Measurements from ENCODE around the gene CD300H. TPM values are rescaled to one million over a fixed set of nuclear protein-coding genes. Genes with fewer than 3 reads are reported as not detected.
A peak's percentile ranks its signal among the peaks of the same experiment; 100 is the strongest.

Gene CD300H
- total RNA-seq, 4 donors from 2014 or later, result not detected

DNA sequence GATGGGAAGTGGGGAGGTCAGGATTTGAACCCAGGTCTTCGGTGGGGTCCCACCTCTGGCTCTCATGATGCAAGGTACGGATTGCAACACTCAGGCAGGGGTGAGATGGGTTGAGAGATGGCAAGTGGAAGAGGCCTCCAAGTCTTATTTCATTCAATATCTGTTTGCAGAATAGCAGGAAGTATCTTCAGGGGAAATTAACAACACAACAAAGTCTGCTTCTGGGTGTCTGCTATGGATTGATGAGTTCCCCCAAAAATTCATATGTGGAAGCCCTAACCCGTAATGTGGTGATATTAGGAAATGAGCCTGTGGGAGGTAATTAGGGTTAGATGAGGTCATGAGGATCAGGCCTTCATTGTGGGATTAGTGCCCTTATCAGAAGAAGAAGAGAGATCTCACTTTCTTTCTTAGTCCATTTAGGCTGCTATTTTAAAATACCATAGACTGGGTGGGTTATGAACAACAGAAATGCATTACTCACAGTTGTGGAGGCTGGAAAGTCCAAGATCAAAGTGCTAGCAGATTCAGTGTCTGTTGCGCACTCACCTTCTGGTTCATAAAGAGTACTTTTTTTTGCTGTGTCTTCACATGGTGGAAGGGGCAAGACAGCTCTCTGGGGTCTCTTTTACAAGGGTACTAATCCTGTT lies 4.4 kb upstream of the CD300H start:
- intact Hi-C loops (cut with DNase I), result no loop called here
- WGBS, result 83% methylated on average over 4 of the region's 4 CpGs
- H3K4me1 ChIP-seq, result no peaks in the 10 kb centered on the region
- H3K4me3 ChIP-seq, result no peak overlapping the region
- no peak for DNase-seq (ENCODE audit: extremely low spot score)
- H3K9me3 ChIP-seq, result no peaks in the 10 kb centered on the region
- peaks cover 0 to 28% (median 0%) of the 10 kb centered on the region in 4 donors for H3K27me3 ChIP-seq
- no peaks in the 10 kb centered on the region for H3K36me3 ChIP-seq
- no peak overlapping the region for H3K27ac ChIP-seq (replicated peaks in 1 of 4)
- no peak for TF ChIP-seq EP300 (IDR thresholded peaks at IDR 0.05)
- TF ChIP-seq, protein P1, sequence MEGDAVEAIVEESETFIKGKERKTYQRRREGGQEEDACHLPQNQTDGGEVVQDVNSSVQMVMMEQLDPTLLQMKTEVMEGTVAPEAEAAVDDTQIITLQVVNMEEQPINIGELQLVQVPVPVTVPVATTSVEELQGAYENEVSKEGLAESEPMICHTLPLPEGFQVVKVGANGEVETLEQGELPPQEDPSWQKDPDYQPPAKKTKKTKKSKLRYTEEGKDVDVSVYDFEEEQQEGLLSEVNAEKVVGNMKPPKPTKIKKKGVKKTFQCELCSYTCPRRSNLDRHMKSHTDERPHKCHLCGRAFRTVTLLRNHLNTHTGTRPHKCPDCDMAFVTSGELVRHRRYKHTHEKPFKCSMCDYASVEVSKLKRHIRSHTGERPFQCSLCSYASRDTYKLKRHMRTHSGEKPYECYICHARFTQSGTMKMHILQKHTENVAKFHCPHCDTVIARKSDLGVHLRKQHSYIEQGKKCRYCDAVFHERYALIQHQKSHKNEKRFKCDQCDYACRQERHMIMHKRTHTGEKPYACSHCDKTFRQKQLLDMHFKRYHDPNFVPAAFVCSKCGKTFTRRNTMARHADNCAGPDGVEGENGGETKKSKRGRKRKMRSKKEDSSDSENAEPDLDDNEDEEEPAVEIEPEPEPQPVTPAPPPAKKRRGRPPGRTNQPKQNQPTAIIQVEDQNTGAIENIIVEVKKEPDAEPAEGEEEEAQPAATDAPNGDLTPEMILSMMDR (IDR thresholded peaks at IDR 0.05), result no peak
- no peak for TF ChIP-seq POLR2AphosphoS5 (IDR thresholded peaks at IDR 0.05)
- TF ChIP-seq POLR2A (IDR thresholded peaks at IDR 0.05; ENCODE audit: low read depth), result no peak

DNA sequence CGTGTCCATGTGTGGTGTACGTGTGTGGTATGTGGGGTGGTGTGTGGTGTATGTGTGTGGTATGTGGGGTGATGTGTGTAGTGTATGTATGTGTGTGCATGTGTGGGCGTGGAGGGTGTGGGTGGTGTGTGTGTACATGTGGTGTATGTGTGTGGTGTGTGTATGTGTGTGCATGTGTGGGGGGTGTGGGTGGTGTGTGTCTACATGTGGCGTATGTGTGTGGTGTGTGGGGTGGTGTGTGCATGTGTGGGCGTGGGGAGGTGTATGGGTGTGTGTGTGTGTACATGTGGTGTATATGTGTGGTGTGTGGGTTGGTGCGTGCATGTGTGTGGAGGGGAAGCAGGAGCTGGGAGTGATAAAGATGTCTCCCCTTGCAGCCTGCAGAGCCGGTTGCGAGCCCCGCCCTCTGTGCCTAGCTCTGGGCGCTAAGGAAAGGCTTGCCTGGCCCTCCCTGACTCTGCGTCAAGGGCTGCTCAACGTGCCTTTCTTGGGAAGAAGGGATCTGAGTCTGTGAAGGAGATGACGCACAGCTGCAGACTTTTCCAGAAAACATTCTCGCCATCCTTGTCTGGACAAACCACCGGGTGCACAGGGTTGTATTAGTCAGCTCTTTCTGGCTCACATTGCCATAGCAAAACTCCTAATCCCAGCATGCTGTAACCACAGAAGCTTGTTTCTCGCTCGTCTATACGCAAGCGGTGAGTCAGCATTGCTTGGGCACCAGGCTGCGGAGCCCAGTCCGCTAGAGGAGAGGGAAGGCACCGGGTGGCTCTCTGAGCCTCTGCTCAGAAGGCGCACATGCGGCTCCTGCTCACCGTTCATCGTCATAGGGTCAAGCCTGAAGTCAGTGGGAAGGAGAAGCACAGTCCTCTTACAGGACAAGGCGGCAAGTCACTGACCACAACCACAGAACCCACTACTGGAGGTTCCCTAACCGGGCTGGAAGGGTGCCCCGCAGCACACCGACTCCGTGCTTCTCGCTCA lies 2.0 kb upstream of the CD300H start:
- Histone ChIP-seq H3K36me3 (no peaks in the 10 kb centered on the region), H3K4me1 (no peaks in the 10 kb centered on the region), H3K4me3 (no peak overlapping the region), H3K27ac (replicated peaks in 1 of 4) (no peak overlapping the region), H3K9me3 (no peaks in the 10 kb centered on the region), H3K27me3 (peaks cover 0 to 48% (median 0%) of the 10 kb centered on the region in 4 donors)
- no peak for DNase-seq (ENCODE audit: extremely low spot score)
- intact Hi-C loops (cut with DNase I), result no loop called here
- TF ChIP-seq, protein P1 (IDR thresholded peaks at IDR 0.05), result no peak
- TF ChIP-seq POLR2A (IDR thresholded peaks at IDR 0.05; ENCODE audit: low read depth) (no peak), POLR2AphosphoS5 (IDR thresholded peaks at IDR 0.05) (no peak), EP300 (IDR thresholded peaks at IDR 0.05) (no peak)
- WGBS, result 74% methylated on average over 26 of the region's 32 CpGs

DNA sequence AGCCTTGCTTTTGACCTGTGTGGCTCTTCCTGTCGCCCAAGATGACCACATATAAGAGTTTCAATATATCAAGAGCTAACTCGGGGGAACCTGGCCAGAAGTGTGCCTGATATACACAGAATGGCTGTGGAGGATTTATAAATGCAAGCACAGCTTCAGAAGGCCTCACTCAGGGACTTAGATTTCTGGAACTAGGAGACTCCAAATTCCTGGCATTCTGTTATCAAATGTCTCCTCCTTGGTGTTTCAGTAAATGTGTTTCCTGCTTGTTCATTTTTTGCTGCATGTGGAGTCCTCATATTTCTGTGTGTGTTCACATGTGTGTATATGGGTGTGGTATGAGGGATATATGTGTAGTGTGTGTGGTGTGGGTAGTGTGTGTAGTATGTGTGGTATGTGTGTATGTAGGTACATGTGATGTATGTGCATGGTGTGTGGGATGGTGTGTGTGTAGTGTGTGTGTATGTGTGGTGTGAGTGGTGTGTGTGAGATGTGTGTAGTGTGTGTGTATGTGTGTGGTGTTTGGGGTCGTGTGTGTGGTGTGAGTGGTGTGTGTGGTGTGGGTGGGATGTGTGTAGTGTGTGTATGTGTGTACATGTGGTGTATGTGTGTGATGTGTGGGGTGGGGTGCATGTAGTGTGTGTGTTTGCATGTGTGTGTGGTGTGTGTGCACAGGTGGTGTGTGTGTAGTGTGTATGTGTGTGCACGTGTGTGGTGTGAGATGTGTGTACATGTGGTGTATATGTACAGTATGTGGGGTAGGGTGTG lies 981 bp upstream of the CD300H start:
- WGBS, result 57% methylated on average over 4 of the region's 4 CpGs
- no peaks in the 10 kb centered on the region for H3K9me3 ChIP-seq
- no peaks in the 10 kb centered on the region for H3K4me1 ChIP-seq
- H3K4me3 ChIP-seq, result no peak overlapping the region
- no peak for DNase-seq (ENCODE audit: extremely low spot score)
- TF ChIP-seq EP300 (IDR thresholded peaks at IDR 0.05) (no peak), POLR2AphosphoS5 (IDR thresholded peaks at IDR 0.05) (no peak), POLR2A (IDR thresholded peaks at IDR 0.05; ENCODE audit: low read depth) (no peak)
- H3K27ac ChIP-seq (replicated peaks in 1 of 4), result no peak overlapping the region
- no peaks in the 10 kb centered on the region for H3K36me3 ChIP-seq
- intact Hi-C loops (cut with DNase I), result no loop called here
- H3K27me3 ChIP-seq, result peaks cover 0 to 48% (median 0%) of the 10 kb centered on the region in 4 donors

DNA sequence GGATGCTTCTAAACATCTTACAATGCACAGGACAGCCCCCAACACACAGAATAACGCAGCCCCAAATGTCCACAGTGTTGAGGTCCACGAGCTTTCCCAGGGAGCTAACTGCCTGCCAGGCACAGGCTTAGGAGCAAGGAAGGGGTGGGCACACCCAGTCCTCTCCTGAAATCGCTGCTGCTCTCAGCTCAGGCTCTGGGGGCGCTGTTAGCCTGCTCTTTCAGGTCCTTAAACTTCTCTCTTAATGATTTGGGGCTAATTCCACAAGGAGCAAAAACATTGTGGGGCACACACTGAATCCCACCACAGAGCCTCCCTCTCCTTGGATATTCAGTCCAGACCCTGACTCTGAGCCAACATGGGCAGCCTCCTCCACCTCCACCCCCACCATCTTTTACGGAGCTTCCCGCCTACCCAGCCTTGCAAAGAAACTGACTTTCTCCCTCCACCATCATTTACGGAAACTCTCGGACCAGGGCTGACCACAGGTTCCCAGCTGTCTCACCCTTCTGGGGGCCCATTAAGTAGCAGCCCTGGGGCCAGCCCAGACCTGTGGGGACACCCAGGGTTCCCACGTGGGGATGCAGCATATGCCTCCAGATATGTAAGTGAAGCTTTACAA lies 1.1 kb downstream of the CD300H start:
- WGBS, result 42% methylated on average over 8 of the region's 9 CpGs

More for the DNA sequence above, 1.1 kb downstream of the CD300H start:
- no peaks in the 10 kb centered on the region for H3K9me3 ChIP-seq
- DNase-seq (ENCODE audit: extremely low spot score), result no peak
- no peak for TF ChIP-seq POLR2A (IDR thresholded peaks at IDR 0.05; ENCODE audit: low read depth)
- TF ChIP-seq, protein P1 (IDR thresholded peaks at IDR 0.05), result peak in 2 of 3 experiments; percentile 28 to 48
- H3K27me3 ChIP-seq, result peaks cover 0 to 44% (median 0%) of the 10 kb centered on the region in 4 donors
- intact Hi-C loops (cut with DNase I), result no loop called here
- H3K36me3 ChIP-seq, result no peaks in the 10 kb centered on the region
- H3K4me1 ChIP-seq, result no peaks in the 10 kb centered on the region
- H3K27ac ChIP-seq (replicated peaks in 1 of 4), result no peak overlapping the region
- no peak overlapping the region for H3K4me3 ChIP-seq
